HCT116 (cell line): ENCODE results near the gene WWP2. TPM values are rescaled to one million over a fixed set of nuclear protein-coding genes. Genes with fewer than 3 reads are reported as not detected.
"Not testable (repeated sequence)": the region's sequence is repeated elsewhere in the genome, so short reads cannot be mapped to it uniquely, and the experiment has no call there.

Experiments used
- ATAC-seq: fragments of 200-7000 bp; cut with Tn5 transposase; 2 replicates; pipeline ENCODE4 v1.9.1; 2020; ENCODE audit warnings: mild to moderate bottlenecking, moderate library complexity
- BruUV-seq: library from RNA; stranded (reverse); fragments of 400-500 nt; replicated peaks from 2 replicates; lab custom pipeline; 2021; lab: Mats Ljungman, UMichigan
- CTCF ChIA-PET: fragments of 300-600 bp; sonication (Branson Sonifier 250); formaldehyde crosslinking; loops from one replicate; lab custom pipeline; 2021; ENCODE audit warnings: antibody characterized with exemption; lab: Charles Lee
- POLR2A ChIA-PET: fragments of 300-600, 350-600 bp; sonication (Branson Sonifier 250); formaldehyde crosslinking; loops from one replicate; lab custom pipeline; 2021; ENCODE audit warnings: antibody characterized with exemption; lab: Charles Lee
- RAD21 ChIA-PET, 2 experiments: fragments of 300-600 bp; sonication (Branson Sonifier 250); formaldehyde crosslinking; loops; one replicate each; lab custom pipeline; 2023; ENCODE audit warnings: low total read pairs in 2 of 2; ENCODE audit not compliant: uncharacterized antibody in 2 of 2, unreplicated experiment in 2 of 2, low non-redundant PET in 1 of 2; lab: Charles Lee
- DNase-seq: peaks from one replicate; pipeline ENCODE4 v3.0.0-alpha.2; 2010; ENCODE audit warnings: low read depth, low spot score
- H2AFZ ChIP-seq: fragments of 200-600 bp; shearing (Covaris generic), sonication (generic); 2 replicates; pipeline ENCODE4 v1.6.1; 2017; ENCODE audit warnings: low read depth, mixed run types, mixed read lengths, antibody characterized with exemption, low read length; ENCODE audit not compliant: poor library complexity, severe bottlenecking
- H3K27ac ChIP-seq: 2 replicates; pipeline ENCODE4 v1.5.1; 2012; ENCODE audit warnings: low read depth, low read length
- H3K27me3 ChIP-seq: fragments of 200-600 bp; sonication (generic); 2 replicates; pipeline ENCODE4 v1.6.1; 2016; ENCODE audit warnings: mixed run types, low read length, mixed read lengths; ENCODE audit not compliant: insufficient read depth
- H3K36me3 ChIP-seq, 2 experiments: fragments of 200-500 bp in 1 of 2; fragments of 200-600 bp in 1 of 2; sonication (Bioruptor generic) in 1 of 2; sonication (generic) in 1 of 2; 2 replicates each; pipeline versions ENCODE4 v1.5.1 to v1.6.1; 2014 to 2016; ENCODE audit warnings: low read length in 2 of 2, inconsistent platforms in 1 of 2, mixed read lengths in 1 of 2, mixed run types in 1 of 2; ENCODE audit not compliant: insufficient read depth in 2 of 2, control insufficient read depth in 1 of 2
- H3K4me1 ChIP-seq, 2 experiments: fragments of 200-600 bp in 1 of 2; sonication (generic) in 1 of 2; 2 replicates each; pipeline versions ENCODE4 v1.5.1 to v1.6.1; 2012 to 2017; ENCODE audit warnings: low read length in 2 of 2, inconsistent platforms in 1 of 2, mild to moderate bottlenecking in 1 of 2, mixed read lengths in 1 of 2, mixed run types in 1 of 2, moderate library complexity in 1 of 2; ENCODE audit not compliant: insufficient read depth in 2 of 2, control insufficient read depth in 1 of 2
- H3K4me2 ChIP-seq: fragments of 200-600 bp; sonication (generic); 2 replicates; pipeline ENCODE4 v1.6.1; 2017; ENCODE audit warnings: mixed run types, low read length, mixed read lengths
- H3K4me3 ChIP-seq, 2 experiments: fragments of 200-600 bp in 1 of 2; sonication (generic) in 1 of 2; replicated peaks in 1 of 2; 2 replicates each; pipeline ENCODE4 v1.5.1; 2011 to 2016; ENCODE audit warnings: low read length in 2 of 2, control low read depth in 1 of 2, low read depth in 1 of 2, mild to moderate bottlenecking in 1 of 2, mixed read lengths in 1 of 2, mixed run types in 1 of 2
- H3K79me2 ChIP-seq: fragments of 200-600 bp; sonication (generic); 2 replicates; pipeline ENCODE4 v1.6.1; 2017; ENCODE audit warnings: mild to moderate bottlenecking, mixed run types, low read length, moderate library complexity, mixed read lengths; ENCODE audit not compliant: insufficient read depth
- H3K9ac ChIP-seq: fragments of 200-600 bp; sonication (generic); 2 replicates; pipeline ENCODE4 v1.6.1; 2016; ENCODE audit warnings: low read length, mixed read lengths
- H3K9me2 ChIP-seq: fragments of 200-600 bp; sonication (generic), shearing (Covaris generic); 2 replicates; pipeline ENCODE4 v1.6.1; 2017; ENCODE audit warnings: mixed run types, mild to moderate bottlenecking, moderate library complexity; ENCODE audit not compliant: insufficient read depth
- H3K9me3 ChIP-seq, 2 experiments: fragments of 200-500 bp in 1 of 2; fragments of 200-600 bp in 1 of 2; sonication (Bioruptor generic) in 1 of 2; sonication (generic) in 1 of 2; 2 replicates each; pipeline ENCODE4 v1.6.1; 2014 to 2017; ENCODE audit warnings: low read length in 2 of 2, mixed read lengths in 2 of 2, inconsistent platforms in 1 of 2, low read depth in 1 of 2, mild to moderate bottlenecking in 1 of 2, mixed run types in 1 of 2, moderate library complexity in 1 of 2; ENCODE audit not compliant: control insufficient read depth in 1 of 2, insufficient read depth in 1 of 2
- H4K20me1 ChIP-seq: fragments of 200-600 bp; sonication (generic), shearing (Covaris generic); 2 replicates; pipeline ENCODE4 v1.6.1; 2017; ENCODE audit warnings: mixed run types, mild to moderate bottlenecking, moderate library complexity; ENCODE audit not compliant: insufficient read depth
- ATF3 ChIP-seq: IDR thresholded peaks from 2 replicates; pipeline ENCODE4 v1.6.1; 2012
- EGR1 ChIP-seq: IDR thresholded peaks from 2 replicates; pipeline ENCODE4 v1.6.1; 2012; ENCODE audit warnings: low read depth
- EZH2 ChIP-seq: fragments of 200-600 bp; sonication (generic); IDR thresholded peaks from 2 replicates; pipeline ENCODE4 v1.6.1; 2017; ENCODE audit warnings: antibody characterized with exemption, mixed run types
- POLR2AphosphoS5 ChIP-seq: IDR thresholded peaks from 2 replicates; pipeline ENCODE4 v1.6.1; 2011; ENCODE audit warnings: mild to moderate bottlenecking, low read depth, low read length, moderate library complexity
- intact Hi-C: fragments of 100-400 bp; cut with micrococcal nuclease; formaldehyde crosslinking; loops from 2 replicates; pipeline ENCODE4 v1.10.0; 2022
- total RNA-seq: library from RNA; stranded (reverse); gene quantifications from one replicate; pipeline ENCODE4 v1.2.1, GENCODE V29; 2021; ENCODE audit not compliant: unreplicated experiment

WWP2 gene
- total RNA-seq, 1 experiment from 2014 or later: 44.2 TPM

- intact Hi-C loops, ATAC-seq, H3K4me3 ChIP-seq, H3K27me3 ChIP-seq, H3K9me2 ChIP-seq, H3K4me2 ChIP-seq, H2AFZ ChIP-seq, H3K4me1 ChIP-seq, H3K36me3 ChIP-seq, H3K9ac ChIP-seq, H4K20me1 ChIP-seq, BruUV-seq, H3K9me3 ChIP-seq, H3K79me2 ChIP-seq, DNase-seq, RAD21 ChIA-PET, H3K27ac ChIP-seq, CTCF ChIA-PET: not testable (repeated sequence)
- POLR2A ChIA-PET: interaction anchor here (0.6 kb wide), 1 partner anchor 64 kb away, joined by 3 read pairs; no protein-coding TSS in a partner anchor
These were observed 62.5 kb downstream of the WWP2 start for GRCh38 chr16:69824564-69825142.

GRCh38 chr16:69827524-69827923 is 65.4 kb downstream of the WWP2 start:
- H3K4me1 ChIP-seq: peaks cover 6 to 8% of the 10 kb centered on the region in 2 experiments; a peak in 3 of 4 replicates
- H3K9ac ChIP-seq: no peak overlapping the region
- H3K4me2 ChIP-seq: no peak overlapping the region
- DNase-seq (no peak), ATAC-seq (no peak)
- H3K79me2 ChIP-seq: no peaks in the 10 kb centered on the region
- H3K9me3 ChIP-seq: no peaks in the 10 kb centered on the region
- no peaks in the 10 kb centered on the region for H4K20me1 ChIP-seq
- ChIA-PET CTCF (no interaction called here), POLR2A (no interaction called here), RAD21 (no interaction called here)
- no peaks in the 10 kb centered on the region; a peak in 1 of 4 replicates for H3K36me3 ChIP-seq
- no peak overlapping the region for H3K4me3 ChIP-seq
- no peaks in the 10 kb centered on the region for H3K9me2 ChIP-seq
- H2AFZ ChIP-seq: no peak overlapping the region
- intact Hi-C loops: no loop called here
- no peaks in the 10 kb centered on the region for H3K27me3 ChIP-seq
- no peak overlapping the region for H3K27ac ChIP-seq
- no peak for TF ChIP-seq POLR2AphosphoS5
- TF ChIP-seq ATF3: no peak
- TF ChIP-seq EZH2: no peak
- no peak for TF ChIP-seq EGR1
- no TSS peak for BruUV-seq
